Choroid plexus epithelial cell (primary cell): Measurements from ENCODE around the gene ARRB1.
A peak's percentile ranks its signal among the peaks of the same experiment; 100 is the strongest.

Experiments used
- DNase-seq: peaks from one replicate; pipeline ENCODE4 v3.0.0-alpha.2; 2010; ENCODE audit warnings: low read depth
- H3K4me3 ChIP-seq: 2 replicates; pipeline ENCODE4 v1.5.1; 2011; ENCODE audit warnings: low read depth, mild to moderate bottlenecking, control low read depth, low read length, moderate library complexity
- CTCF ChIP-seq: conservative IDR thresholded peaks from 2 replicates; pipeline ENCODE4 v1.5.1; 2011; ENCODE audit warnings: low read depth, mild to moderate bottlenecking, control low read depth, inconsistent platforms, low read length, moderate library complexity

The ARRB1 gene

GRCh38 chr11:75233754-75234172 is 117.7 kb downstream of the ARRB1 start:
- peak; percentile 76 for DNase-seq

GRCh38 chr11:75230621-75231020 is 120.8 kb downstream of the ARRB1 start:
- H3K4me3 ChIP-seq, result no peak overlapping the region

More at GRCh38 chr11:75233754-75234172, 117.7 kb downstream of the ARRB1 start:
- H3K4me3 ChIP-seq, result no peak overlapping the region
- TF ChIP-seq CTCF, result no peak

GRCh38 chr11:75229466-75229865 is 122.0 kb downstream of the ARRB1 start:
- no peak for DNase-seq
- no peak overlapping the region for H3K4me3 ChIP-seq
- TF ChIP-seq CTCF, result no peak

More at GRCh38 chr11:75230621-75231020, 120.8 kb downstream of the ARRB1 start:
- no peak for TF ChIP-seq CTCF
- no peak for DNase-seq

GRCh38 chr11:75225794-75226193 is 125.7 kb downstream of the ARRB1 start:
- DNase-seq, result no peak
- no peak for TF ChIP-seq CTCF
- H3K4me3 ChIP-seq, result no peak overlapping the region

GRCh38 chr11:75223954-75224643 is 127.4 kb downstream of the ARRB1 start:
- no peak overlapping the region for H3K4me3 ChIP-seq
- no peak for TF ChIP-seq CTCF
- DNase-seq, result no peak

- no peak for DNase-seq
- TF ChIP-seq CTCF, result no peak
- H3K4me3 ChIP-seq, result no peak overlapping the region
Measured at GRCh38 chr11:75219869-75220268, 131.6 kb downstream of the ARRB1 start.

GRCh38 chr11:75214843-75215242 is 136.6 kb downstream of the ARRB1 start:
- no peak overlapping the region for H3K4me3 ChIP-seq
- no peak for TF ChIP-seq CTCF
- DNase-seq, result no peak
